Endothelial cell of umbilical vein (primary cell): Measurements from ENCODE around the gene SLC26A8. TPM values are rescaled to one million over a fixed set of nuclear protein-coding genes. Genes with fewer than 3 reads are reported as not detected.
"Not testable (repeated sequence)": the region's sequence is repeated elsewhere in the genome, so short reads cannot be mapped to it uniquely, and the experiment has no call there.

Source experiments
- BruUV-seq: library from RNA; stranded (reverse); fragments of 400-500 nt; replicated peaks from 2 replicates; lab custom pipeline; 2021; lab: Mats Ljungman, UMichigan
- CTCF ChIA-PET: fragments of 300-600, 350-600 bp; sonication (Branson Sonifier 250); formaldehyde crosslinking; loops from one replicate; lab custom pipeline; 2021; ENCODE audit warnings: antibody characterized with exemption, inconsistent platforms; lab: Charles Lee
- POLR2A ChIA-PET: fragments of 300-600, 350-600 bp; sonication (Branson Sonifier 250); formaldehyde crosslinking; loops from one replicate; lab custom pipeline; 2021; ENCODE audit warnings: antibody characterized with exemption, inconsistent platforms; lab: Charles Lee
- DNase-seq: peaks from one replicate; pipeline ENCODE4 v3.0.0-alpha.2; 2011; ENCODE audit warnings: low read depth, low spot score
- FAIRE-seq: peaks from 2 replicates; lab custom pipeline; 2011; peaks lifted over from hg19 to GRCh38; lab: Jason Lieb, UNC
- H2AFZ ChIP-seq: 2 replicates; pipeline ENCODE4 v1.6.0; 2012; ENCODE audit warnings: low read depth, low read length, control low read depth, inconsistent platforms
- H3K27ac ChIP-seq: 2 replicates; pipeline ENCODE4 v1.5.1; 2011; ENCODE audit warnings: low read depth, mild to moderate bottlenecking, control low read depth, low read length, moderate library complexity; ENCODE audit not compliant: insufficient read depth
- H3K27me3 ChIP-seq, 2 experiments: 2 replicates each; pipeline versions ENCODE4 v1.6.0 to v1.6.1; 2011; ENCODE audit warnings: low read length in 2 of 2, mixed read lengths in 1 of 2; ENCODE audit not compliant: control insufficient read depth in 2 of 2, insufficient read depth in 2 of 2
- H3K36me3 ChIP-seq, 2 experiments: 2 replicates in 1 of 2; 3 replicates in 1 of 2; pipeline ENCODE4 v1.5.1; 2011; ENCODE audit warnings: low read length in 2 of 2, mild to moderate bottlenecking in 1 of 2, moderate library complexity in 1 of 2; ENCODE audit not compliant: control insufficient read depth in 2 of 2, insufficient read depth in 2 of 2; ENCODE audit errors: extremely low read depth in 1 of 2
- H3K4me1 ChIP-seq: 3 replicates; pipeline ENCODE4 v1.5.1; 2011; ENCODE audit warnings: mild to moderate bottlenecking, low read length; ENCODE audit not compliant: control insufficient read depth, insufficient read depth; ENCODE audit errors: extremely low read depth
- H3K4me2 ChIP-seq: 2 replicates; pipeline ENCODE4 v1.6.1; 2011; ENCODE audit warnings: low read length, control low read depth, mixed read lengths; ENCODE audit not compliant: insufficient read depth
- H3K4me3 ChIP-seq, 3 experiments: fragments of 200-600 bp in 1 of 3; sonication (generic), shearing (Covaris generic) in 1 of 3; replicated peaks in 1 of 3; 2 replicates each; pipeline ENCODE4 v1.5.1; 2011 to 2016; ENCODE audit warnings: control low read depth in 3 of 3, low read length in 3 of 3, mild to moderate bottlenecking in 2 of 3, inconsistent platforms in 1 of 3, low read depth in 1 of 3, moderate library complexity in 1 of 3; ENCODE audit not compliant: insufficient read depth in 1 of 3
- H3K79me2 ChIP-seq: 2 replicates; pipeline ENCODE4 v1.6.0; 2012; ENCODE audit warnings: low read length, inconsistent platforms; ENCODE audit not compliant: control insufficient read depth, insufficient read depth
- H3K9ac ChIP-seq: replicated peaks from 2 replicates; pipeline ENCODE3; 2011; ENCODE audit warnings: low read length, control low read depth; ENCODE audit not compliant: insufficient read depth; ENCODE audit errors: extremely low read depth
- H3K9me1 ChIP-seq: replicated peaks from 3 replicates; pipeline ENCODE4 v1.6.0; 2011; ENCODE audit warnings: mild to moderate bottlenecking, low read length; ENCODE audit not compliant: control insufficient read depth, insufficient read depth; ENCODE audit errors: extremely low read depth
- H3K9me3 ChIP-seq: replicated peaks from 2 replicates; pipeline ENCODE4 v1.5.1; 2012; ENCODE audit warnings: low read length, inconsistent platforms; ENCODE audit not compliant: control insufficient read depth, insufficient read depth
- H4K20me1 ChIP-seq: replicated peaks from 2 replicates; pipeline ENCODE3; 2011; ENCODE audit warnings: mild to moderate bottlenecking, low read length; ENCODE audit not compliant: control insufficient read depth, insufficient read depth; ENCODE audit errors: extremely low read depth
- CTCF ChIP-seq, 2 donors: IDR thresholded peaks; 1 replicate in 1 of 2; 2 replicates in 1 of 2; pipeline ENCODE4 v1.5.1; 2011; ENCODE audit warnings: low read length in 2 of 2, mild to moderate bottlenecking in 2 of 2, moderate library complexity in 2 of 2, control low read depth in 1 of 2, inconsistent platforms in 1 of 2, low read depth in 1 of 2; ENCODE audit not compliant: insufficient read depth in 1 of 2; ENCODE audit errors: extremely low read depth in 1 of 2
- EZH2 ChIP-seq: IDR thresholded peaks from 2 replicates; pipeline ENCODE4 v1.6.1; 2012; ENCODE audit warnings: borderline replicate concordance, low read depth, mild to moderate bottlenecking, moderate library complexity, low read length, inconsistent platforms; ENCODE audit not compliant: severe bottlenecking
- FOS ChIP-seq: IDR thresholded peaks from 2 replicates; pipeline ENCODE4 v1.6.1; 2011; ENCODE audit warnings: mild to moderate bottlenecking, low read length, moderate library complexity, borderline replicate concordance; ENCODE audit not compliant: insufficient read depth
- GATA2 ChIP-seq: IDR thresholded peaks from 2 replicates; pipeline ENCODE4 v1.7.0; 2011; ENCODE audit warnings: low read depth, mild to moderate bottlenecking, moderate library complexity, mixed read lengths, low read length; ENCODE audit not compliant: insufficient read length, insufficient read depth
- JUN ChIP-seq: IDR thresholded peaks from 2 replicates; pipeline ENCODE4 v1.6.1; 2011; ENCODE audit warnings: borderline replicate concordance, low read depth; ENCODE audit not compliant: insufficient read length, insufficient read depth
- MAX ChIP-seq: IDR thresholded peaks from 2 replicates; pipeline ENCODE4 v1.6.1; 2011; ENCODE audit not compliant: insufficient read depth, insufficient read length
- MYC ChIP-seq: IDR thresholded peaks from one replicate; pipeline ENCODE4 v1.6.1; 2011; ENCODE audit warnings: mild to moderate bottlenecking, low read depth, low read length
- POLR2A ChIP-seq: IDR thresholded peaks from 2 replicates; pipeline ENCODE4 v1.6.1; 2012; ENCODE audit warnings: low read depth, mild to moderate bottlenecking, control low read depth, low read length
- POLR2AphosphoS5 ChIP-seq: IDR thresholded peaks from 2 replicates; pipeline ENCODE4 v1.6.1; 2012; ENCODE audit warnings: low read depth, mild to moderate bottlenecking, control low read depth, low read length, moderate library complexity; ENCODE audit not compliant: insufficient read depth
- dilution Hi-C: fragments of 300-500 bp; cut with MboI; formaldehyde crosslinking; loops from one replicate; pipeline ENCODE4 v1.15.0; 2019; ENCODE audit warnings: low sequenced_read_pairs; ENCODE audit not compliant: extremely low pct_ligation_motif_present
- intact Hi-C: fragments of 100-400 bp; cut with micrococcal nuclease; formaldehyde crosslinking; loops from one replicate; pipeline ENCODE4 v1.10.0; 2022
- polyA plus RNA-seq, 4 experiments: library from polyadenylated mRNA; depleted of rRNA in 3 of 4; stranded (reverse) in 3 of 4; unstranded in 1 of 4; fragments of >200 nt; gene quantifications; 2 replicates each; pipeline versions ENCODE4 v1.2.1 to v1.2.3, GENCODE V29; 2011 to 2012; ENCODE audit warnings: missing spikeins in 1 of 4
- total RNA-seq: library from RNA; stranded (reverse); gene quantifications from 2 replicates; pipeline ENCODE4 v1.2.3, GENCODE V29; 2021

The SLC26A8 gene
- total and polyA plus RNA-seq, 2 donors (not counting 3 experiments of a cell fraction or from before 2014, with no cell fraction given): 0.01 TPM; not detected in 1

- no peak for TF ChIP-seq MAX
- no peak for TF ChIP-seq GATA2
- no peak for TF ChIP-seq MYC
- TF ChIP-seq EZH2: no peak
- TF ChIP-seq POLR2A: no peak
- no peak for TF ChIP-seq JUN
- TF ChIP-seq CTCF (IDR thresholded peaks at IDR 0.05; ENCODE audit: extremely low read depth in 1 of 2, insufficient read depth in 1 of 2, low read depth in 1 of 2, low read length in 2 of 2): no peak
- no peak for TF ChIP-seq POLR2AphosphoS5
- TF ChIP-seq FOS: no peak
- POLR2A ChIA-PET: no interaction called here
- Histone ChIP-seq H3K4me3 (peak overlapping the region; percentile 36 to 96 (median 83)), H3K27me3 (no peaks in the 10 kb centered on the region), H3K36me3 (no peaks in the 10 kb centered on the region), H2AFZ (peak overlapping the region; percentile 6), H3K4me1 (peaks cover 29% of the 10 kb centered on the region), H3K27ac (peak overlapping the region; percentile 27), H3K9ac (peak overlapping the region; percentile 63), H3K9me3 (no peaks in the 10 kb centered on the region), H3K79me2 (peaks cover 50% of the 10 kb centered on the region), H3K9me1 (no peaks in the 10 kb centered on the region), H3K4me2 (peak overlapping the region; percentile 92), H4K20me1 (no peaks in the 10 kb centered on the region)
- DNase-seq (peak; percentile 42), FAIRE-seq (no peak)
- dilution Hi-C loops: no loop called here
- CTCF ChIA-PET: interaction anchor here (0.6 to 1.2 kb wide), 2 partner anchors 59 to 106 kb away, joined by 3 to 5 read pairs; no protein-coding TSS in a partner anchor
- intact Hi-C loops: loop anchor here (2.0 kb wide), 1 partner anchor 108 kb away; the partner anchor contains the start of gene MAPK14
- BruUV-seq: no TSS peak
Measured at GRCh38 chr6:35919085-35919826, 105.2 kb downstream of the SLC26A8 start.

DNA sequence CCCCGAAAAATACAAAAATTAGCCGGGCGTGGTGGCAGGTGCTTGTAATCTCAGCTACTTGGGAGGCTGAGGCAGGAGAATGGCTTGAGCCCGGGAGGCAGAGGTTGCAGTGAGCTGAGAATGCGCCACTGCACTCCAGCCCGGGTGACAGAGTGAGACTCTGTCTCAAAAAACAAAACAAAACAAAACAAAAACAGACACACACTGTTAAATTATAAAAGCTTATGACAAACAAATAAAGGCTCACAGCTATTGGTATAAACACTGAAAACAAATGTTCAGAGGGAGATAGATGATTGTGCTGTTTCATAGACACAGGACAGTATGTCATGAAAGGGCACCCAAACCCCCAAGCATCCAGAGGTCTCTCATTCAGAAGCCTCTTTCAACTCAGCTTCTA, 107.5 kb downstream of the SLC26A8 start:
- H3K27ac ChIP-seq, dilution Hi-C loops, H3K4me3 ChIP-seq, intact Hi-C loops, H3K4me2 ChIP-seq, DNase-seq, BruUV-seq, FAIRE-seq, H3K27me3 ChIP-seq, H3K9ac ChIP-seq, H2AFZ ChIP-seq, H4K20me1 ChIP-seq, H3K9me1 ChIP-seq, H3K36me3 ChIP-seq, H3K9me3 ChIP-seq, POLR2A ChIA-PET: not testable (repeated sequence)
- CTCF ChIA-PET: interaction anchor here (0.6 to 2.0 kb wide), 3 partner anchors 9 to 40 kb away, joined by 3 to 8 read pairs (median 3); no protein-coding TSS in a partner anchor
- Histone ChIP-seq H3K79me2 (peaks cover 67% of the 10 kb centered on the region), H3K4me1 (peaks cover 29% of the 10 kb centered on the region)
